ENCODE measurements around the gene USP3. TPM values are rescaled to one million over a fixed set of nuclear protein-coding genes. Genes with fewer than 3 reads are reported as not detected.

USP3 gene
- total and polyA plus RNA-seq, 8 donors, result 37.4 to 80.7 (median 42.3) TPM

- no peak for DNase-seq
- ATAC-seq, result no peak
- H3K9me3 ChIP-seq, result no peaks in the 10 kb centered on the region
- no peak for TF ChIP-seq CTCF (IDR thresholded peaks at IDR 0.05)
- intact Hi-C loops (cut with DNase I), result no loop called here
- H3K4me3 ChIP-seq, result no peak overlapping the region
- peaks cover 0 to 64% of the 10 kb centered on the region in 2 donors for H3K36me3 ChIP-seq
- H3K4me1 ChIP-seq, result peaks cover 20 to 22% of the 10 kb centered on the region in 2 donors
- H3K27ac ChIP-seq, result no peak overlapping the region
- no peaks in the 10 kb centered on the region for H3K27me3 ChIP-seq
Measured at GRCh38 chr15:63556736-63557135, 52.3 kb downstream of the USP3 start.

- Histone ChIP-seq H3K36me3 (peaks cover 0 to 92% of the 10 kb centered on the region in 2 donors), H3K9me3 (no peaks in the 10 kb centered on the region), H3K4me1 (no peaks in the 10 kb centered on the region), H3K4me3 (no peak overlapping the region), H3K27me3 (no peaks in the 10 kb centered on the region), H3K27ac (no peak overlapping the region)
- no peak for DNase-seq
- intact Hi-C loops (cut with DNase I), result no loop called here
- ATAC-seq, result no peak
- TF ChIP-seq CTCF (IDR thresholded peaks at IDR 0.05), result no peak
Measured at GRCh38 chr15:63559753-63560152, 55.4 kb downstream of the USP3 start.

GRCh38 chr15:63560741-63561448 is 56.5 kb downstream of the USP3 start:
- H3K36me3 ChIP-seq, result peaks cover 0 to 97% of the 10 kb centered on the region in 2 donors
- ATAC-seq, result no peak
- intact Hi-C loops (cut with DNase I), result no loop called here
- H3K4me1 ChIP-seq, result no peaks in the 10 kb centered on the region
- H3K9me3 ChIP-seq, result no peaks in the 10 kb centered on the region
- no peaks in the 10 kb centered on the region for H3K27me3 ChIP-seq
- no peak for DNase-seq
- no peak overlapping the region for H3K27ac ChIP-seq
- TF ChIP-seq CTCF (IDR thresholded peaks at IDR 0.05), result no peak
- H3K4me3 ChIP-seq, result no peak overlapping the region

GRCh38 chr15:63564093-63564492 is 59.7 kb downstream of the USP3 start:
- Histone ChIP-seq H3K4me3 (no peak overlapping the region), H3K27ac (no peak overlapping the region), H3K4me1 (no peaks in the 10 kb centered on the region), H3K36me3 (peaks cover 0 to 97% of the 10 kb centered on the region in 2 donors), H3K9me3 (no peaks in the 10 kb centered on the region), H3K27me3 (no peaks in the 10 kb centered on the region)
- DNase-seq (no peak), ATAC-seq (no peak)
- intact Hi-C loops (cut with DNase I), result no loop called here
- TF ChIP-seq CTCF (IDR thresholded peaks at IDR 0.05), result no peak

- Histone ChIP-seq H3K36me3 (peaks cover 0 to 93% of the 10 kb centered on the region in 2 donors), H3K27ac (no peak overlapping the region), H3K4me1 (no peaks in the 10 kb centered on the region), H3K9me3 (no peaks in the 10 kb centered on the region), H3K4me3 (no peak overlapping the region), H3K27me3 (no peaks in the 10 kb centered on the region)
- TF ChIP-seq CTCF (IDR thresholded peaks at IDR 0.05), result no peak
- no peak for DNase-seq
- intact Hi-C loops (cut with DNase I), result no loop called here
- no peak for ATAC-seq
Measured at GRCh38 chr15:63565536-63566186, 61.3 kb downstream of the USP3 start.

Measured in left lung (tissue), 10 donors.